PC-3 (cell line): ENCODE data around the gene LIPG. TPM values are rescaled to one million over a fixed set of nuclear protein-coding genes. Genes with fewer than 3 reads are reported as not detected.

Source experiments
- ATAC-seq: fragments of 200-7000 bp; cut with Tn5 transposase; 2 replicates; pipeline ENCODE4 v1.9.1; 2020; ENCODE audit warnings: mild to moderate bottlenecking, moderate library complexity
- BruUV-seq: library from RNA; stranded (reverse); fragments of 400-500 nt; replicated peaks from 2 replicates; lab custom pipeline; 2021; lab: Mats Ljungman, UMichigan
- CTCF ChIA-PET: fragments of 300-600 bp; sonication (Branson Sonifier 250); formaldehyde crosslinking; loops from one replicate; lab custom pipeline; 2022; ENCODE audit warnings: antibody characterized with exemption; lab: Charles Lee
- POLR2A ChIA-PET: fragments of 300-600 bp; sonication (Branson Sonifier 250); formaldehyde crosslinking; loops from one replicate; lab custom pipeline; 2022; ENCODE audit warnings: antibody characterized with exemption; ENCODE audit not compliant: unreplicated experiment; lab: Charles Lee
- DNase-seq: peaks from one replicate; pipeline ENCODE4 v3.0.0-alpha.2; 2015
- H2AFZ ChIP-seq: fragments of 300-600 bp; sonication (generic); 2 replicates; pipeline ENCODE4 v1.6.0; 2016; ENCODE audit warnings: antibody characterized with exemption, low read length
- H3F3A ChIP-seq: fragments of 300-600 bp; sonication (generic); one replicate; pipeline ENCODE4 v1.6.0; 2017; ENCODE audit warnings: antibody characterized with exemption, low read length, control low read depth, mild to moderate bottlenecking; ENCODE audit not compliant: unreplicated experiment
- H3K27ac ChIP-seq: fragments of 300-600 bp; sonication (generic); 2 replicates; pipeline ENCODE4 v1.5.1; 2016; ENCODE audit warnings: mild to moderate bottlenecking, low read length
- H3K27me3 ChIP-seq: fragments of 300-600 bp; sonication (generic); 2 replicates; pipeline ENCODE4 v1.6.1; 2016; ENCODE audit warnings: low read length, mixed read lengths
- H3K36me3 ChIP-seq: fragments of 300-600 bp; sonication (generic); 2 replicates; pipeline ENCODE4 v1.6.1; 2016; ENCODE audit warnings: low read depth, mixed run types, low read length, mixed read lengths
- H3K4me1 ChIP-seq: fragments of 300-600 bp; sonication (generic); 2 replicates; pipeline ENCODE4 v1.5.1; 2016; ENCODE audit warnings: low read length; ENCODE audit not compliant: insufficient read depth
- H3K4me2 ChIP-seq: fragments of 300-600 bp; sonication (generic); 2 replicates; pipeline ENCODE4 v1.6.0; 2016; ENCODE audit warnings: low read length
- H3K4me3 ChIP-seq: fragments of 300-600 bp; sonication (generic); 2 replicates; pipeline ENCODE4 v1.5.1; 2016; ENCODE audit warnings: mild to moderate bottlenecking, low read length, mixed read lengths
- H3K79me2 ChIP-seq: fragments of 300-600 bp; sonication (generic); 2 replicates; pipeline ENCODE4 v1.6.1; 2017; ENCODE audit warnings: low read length, mixed read lengths
- H3K9ac ChIP-seq: fragments of 300-600 bp; sonication (generic); 2 replicates; pipeline ENCODE4 v1.6.0; 2016; ENCODE audit warnings: mild to moderate bottlenecking, low read length
- H3K9me2 ChIP-seq: fragments of 300-600 bp; sonication (generic); replicated peaks from 2 replicates; pipeline ENCODE4 v1.6.1; 2016; ENCODE audit warnings: mixed run types, low read length, mixed read lengths
- H3K9me3 ChIP-seq: fragments of 300-600 bp; sonication (generic); 2 replicates; pipeline ENCODE4 v1.6.1; 2016; ENCODE audit warnings: low read length, mixed read lengths
- H4K20me1 ChIP-seq: fragments of 300-600 bp; sonication (generic); 2 replicates; pipeline ENCODE4 v1.6.1; 2016; ENCODE audit warnings: low read length, mixed read lengths
- EZH2 ChIP-seq: fragments of 300-600 bp; sonication (generic); IDR thresholded peaks from one replicate; pipeline ENCODE4 v1.6.1; 2017; ENCODE audit warnings: antibody characterized with exemption, mild to moderate bottlenecking, low read length; ENCODE audit not compliant: unreplicated experiment
- EZH2phosphoT487 ChIP-seq: fragments of 300-600 bp; sonication (generic); IDR thresholded peaks from 2 replicates; pipeline ENCODE4 v1.6.1; 2018; ENCODE audit warnings: mild to moderate bottlenecking, antibody characterized with exemption, low read length, borderline replicate concordance
- intact Hi-C: fragments of 100-400 bp; cut with micrococcal nuclease; formaldehyde crosslinking; loops from 2 replicates; pipeline ENCODE4 v1.9.0; 2023
- total RNA-seq: library from RNA; depleted of rRNA; stranded (reverse); fragments of >200 nt; gene quantifications from 2 replicates; pipeline ENCODE4 v1.2.3, GENCODE V29; 2014
- TF ChIP-seq, protein P1 (sequence below): fragments of 300-600 bp; sonication (generic); conservative IDR thresholded peaks from 2 replicates; pipeline ENCODE4 v1.5.1; 2017; ENCODE audit warnings: antibody characterized with exemption, low read depth, mild to moderate bottlenecking, low read length

LIPG gene
- total RNA-seq, 1 experiment from 2014 or later = 14.8 TPM

GRCh38 chr18:49608366-49609255, 46.8 kb downstream of the LIPG start:
- Histone ChIP-seq H3K4me2 (peak overlapping the region; percentile 15; the same call in 1 of the 2 replicates), H3K4me1 (peaks cover 15% of the 10 kb centered on the region), H3K79me2 (no peaks in the 10 kb centered on the region), H3K9me3 (no peaks in the 10 kb centered on the region), H2AFZ (no peak overlapping the region), H3K4me3 (no peak overlapping the region), H3F3A (no peaks in the 10 kb centered on the region), H4K20me1 (no peaks in the 10 kb centered on the region), H3K36me3 (no peaks in the 10 kb centered on the region), H3K27me3 (no peaks in the 10 kb centered on the region), H3K27ac (peak overlapping the region; percentile 88), H3K9me2 (no peaks in the 10 kb centered on the region), H3K9ac (peak overlapping the region; percentile 39; the same call in 1 of the 2 replicates)
- DNase-seq (no peak), ATAC-seq (no peak)
- intact Hi-C loops = no loop called here
- ChIA-PET POLR2A (no interaction called here), CTCF (interaction anchor here (0.6 kb wide), 1 partner anchor 161 kb away, joined by 3 read pairs; no protein-coding TSS in a partner anchor)
- TF ChIP-seq EZH2phosphoT487 (no peak), EZH2 (no peak)
- TF ChIP-seq, protein P1, sequence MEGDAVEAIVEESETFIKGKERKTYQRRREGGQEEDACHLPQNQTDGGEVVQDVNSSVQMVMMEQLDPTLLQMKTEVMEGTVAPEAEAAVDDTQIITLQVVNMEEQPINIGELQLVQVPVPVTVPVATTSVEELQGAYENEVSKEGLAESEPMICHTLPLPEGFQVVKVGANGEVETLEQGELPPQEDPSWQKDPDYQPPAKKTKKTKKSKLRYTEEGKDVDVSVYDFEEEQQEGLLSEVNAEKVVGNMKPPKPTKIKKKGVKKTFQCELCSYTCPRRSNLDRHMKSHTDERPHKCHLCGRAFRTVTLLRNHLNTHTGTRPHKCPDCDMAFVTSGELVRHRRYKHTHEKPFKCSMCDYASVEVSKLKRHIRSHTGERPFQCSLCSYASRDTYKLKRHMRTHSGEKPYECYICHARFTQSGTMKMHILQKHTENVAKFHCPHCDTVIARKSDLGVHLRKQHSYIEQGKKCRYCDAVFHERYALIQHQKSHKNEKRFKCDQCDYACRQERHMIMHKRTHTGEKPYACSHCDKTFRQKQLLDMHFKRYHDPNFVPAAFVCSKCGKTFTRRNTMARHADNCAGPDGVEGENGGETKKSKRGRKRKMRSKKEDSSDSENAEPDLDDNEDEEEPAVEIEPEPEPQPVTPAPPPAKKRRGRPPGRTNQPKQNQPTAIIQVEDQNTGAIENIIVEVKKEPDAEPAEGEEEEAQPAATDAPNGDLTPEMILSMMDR = no peak
- no TSS peak for BruUV-seq

DNA sequence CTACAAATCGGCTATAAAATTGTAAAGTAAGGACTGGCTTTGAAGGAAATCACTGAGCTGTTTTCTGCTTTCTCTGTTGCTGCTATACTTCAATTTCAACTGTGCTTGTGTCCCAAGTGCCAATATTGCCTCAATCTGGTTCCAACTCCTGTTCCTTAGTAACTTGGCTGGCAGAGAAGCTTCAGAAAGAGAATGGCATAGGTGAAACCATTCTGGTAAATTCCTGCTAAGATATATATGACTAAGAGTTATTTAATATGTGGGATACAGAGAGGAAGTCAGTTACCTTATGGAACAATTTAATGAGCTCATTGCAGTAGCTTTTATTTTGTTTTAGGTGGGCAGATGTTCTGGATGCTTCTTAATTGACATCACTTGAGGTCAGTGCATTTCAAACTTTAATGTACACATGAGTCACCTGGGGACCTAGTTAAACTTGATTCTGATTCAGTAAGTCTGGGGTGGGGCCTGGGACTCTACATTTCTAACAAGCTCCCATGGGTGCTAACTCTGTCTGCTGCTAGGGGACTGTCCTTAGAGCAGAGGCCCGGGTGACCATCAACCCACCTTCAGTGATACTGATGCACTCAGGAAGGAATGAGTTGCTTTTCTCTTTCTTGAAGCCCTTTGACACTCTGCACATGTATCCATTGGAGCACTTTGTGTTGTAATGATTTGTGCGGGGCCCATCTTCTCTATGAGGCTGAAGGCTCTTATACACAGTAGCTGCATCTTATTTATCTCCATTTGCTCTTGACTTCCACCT, 47.6 kb downstream of the LIPG start:
- H3F3A ChIP-seq = no peaks in the 10 kb centered on the region
- H3K27ac ChIP-seq = peak overlapping the region; percentile 88
- no peaks in the 10 kb centered on the region for H4K20me1 ChIP-seq
- no peaks in the 10 kb centered on the region for H3K79me2 ChIP-seq
- H3K27me3 ChIP-seq = no peaks in the 10 kb centered on the region
- H3K4me2 ChIP-seq = peak overlapping the region; percentile 15; the same call in 1 of the 2 replicates
- ATAC-seq (peak; percentile 85), DNase-seq (peak; percentile 65)
- intact Hi-C loops = loop anchor here (5.0 kb wide), 1 partner anchor 47 kb away; the partner anchor contains the start of gene LIPG
- H3K4me1 ChIP-seq = peaks cover 15% of the 10 kb centered on the region
- POLR2A ChIA-PET = interaction anchor here (0.5 kb wide), 1 partner anchor 876 kb away, joined by 4 read pairs; no protein-coding TSS in a partner anchor
- H3K9me2 ChIP-seq = no peaks in the 10 kb centered on the region
- no peaks in the 10 kb centered on the region for H3K36me3 ChIP-seq
- no peaks in the 10 kb centered on the region for H3K9me3 ChIP-seq
- CTCF ChIA-PET = interaction anchor here (0.6 kb wide), 1 partner anchor 160 kb away, joined by 3 read pairs; no protein-coding TSS in a partner anchor
- H2AFZ ChIP-seq = no peak overlapping the region
- TF ChIP-seq EZH2 (no peak), EZH2phosphoT487 (no peak)
- TF ChIP-seq, protein P1 = no peak
- H3K4me3 ChIP-seq = no peak overlapping the region
- peak overlapping the region; percentile 52 for H3K9ac ChIP-seq
- no TSS peak for BruUV-seq
